Thoracic aorta (tissue), 2 donors: ENCODE results near the gene TRABD. TPM values are rescaled to one million over a fixed set of nuclear protein-coding genes. Genes with fewer than 3 reads are reported as not detected.
A peak's percentile ranks its signal among the peaks of the same experiment; 100 is the strongest.
"Not testable (repeated sequence)": the region's sequence is repeated elsewhere in the genome, so short reads cannot be mapped to it uniquely, and the experiment has no call there.

Experiments used
- ATAC-seq: fragments of 150-250 bp; one replicate; pipeline ENCODE4 v1.8.0; 2017; ENCODE audit warnings: low read depth; ENCODE audit not compliant: insufficient number of reproducible peaks, low FRiP score
- DNase-seq: peaks from one replicate; pipeline ENCODE4 v3.0.0-alpha.2; 2020; ENCODE audit warnings: low spot score
- H3K27ac ChIP-seq, 2 donors: fragments of 200-600 bp; sonication (generic); 1 replicate in 1 of 2; 2 replicates in 1 of 2; pipeline ENCODE4 v1.5.1; 2016; ENCODE audit warnings: mild to moderate bottlenecking in 2 of 2, moderate library complexity in 2 of 2
- H3K27me3 ChIP-seq: fragments of 200-600 bp; sonication (generic); replicated peaks from 2 replicates; pipeline ENCODE4 v1.6.0; 2016; ENCODE audit warnings: mild to moderate bottlenecking; ENCODE audit not compliant: insufficient read depth
- H3K36me3 ChIP-seq: fragments of 200-600 bp; sonication (generic); one replicate; pipeline ENCODE4 v1.5.1; 2016
- H3K4me1 ChIP-seq, 2 donors: fragments of 200-600 bp; sonication (generic); 1 replicate in 1 of 2; 2 replicates in 1 of 2; pipeline versions ENCODE4 v1.5.1 to v1.6.0; 2016; ENCODE audit warnings: low read depth in 2 of 2, mild to moderate bottlenecking in 1 of 2; ENCODE audit not compliant: control insufficient read depth in 1 of 2
- H3K4me3 ChIP-seq: fragments of 200-600 bp; sonication (generic); 2 replicates; pipeline ENCODE4 v1.5.1; 2016; ENCODE audit warnings: mild to moderate bottlenecking
- H3K9me3 ChIP-seq: fragments of 200-600 bp; sonication (generic); 2 replicates; pipeline ENCODE4 v1.5.1; 2016
- CTCF ChIP-seq: fragments of 200-600 bp; sonication (generic); IDR thresholded peaks from one replicate; pipeline ENCODE4 v1.5.1; 2019; ENCODE audit warnings: antibody characterized with exemption
- total RNA-seq, 2 donors: library from RNA; depleted of rRNA; stranded (reverse); fragments of >200 nt; gene quantifications; one replicate each; pipeline versions ENCODE4 v1.1.0 to v1.2.3, GENCODE V29; 2016

Gene TRABD
- total RNA-seq, 2 donors from 2014 or later: 31.7 to 40.6 TPM

- no peaks in the 10 kb centered on the region for H3K4me1 ChIP-seq
- H3K9me3 ChIP-seq: no peaks in the 10 kb centered on the region
- DNase-seq (no peak), ATAC-seq (no peak)
- no peaks in the 10 kb centered on the region for H3K27me3 ChIP-seq
- no peak overlapping the region for H3K4me3 ChIP-seq
- H3K36me3 ChIP-seq: no peaks in the 10 kb centered on the region
- no peak for TF ChIP-seq CTCF
- H3K27ac ChIP-seq: no peak overlapping the region
Observed at GRCh38 chr22:50162391-50162956, 23.2 kb upstream of the TRABD start.

DNA sequence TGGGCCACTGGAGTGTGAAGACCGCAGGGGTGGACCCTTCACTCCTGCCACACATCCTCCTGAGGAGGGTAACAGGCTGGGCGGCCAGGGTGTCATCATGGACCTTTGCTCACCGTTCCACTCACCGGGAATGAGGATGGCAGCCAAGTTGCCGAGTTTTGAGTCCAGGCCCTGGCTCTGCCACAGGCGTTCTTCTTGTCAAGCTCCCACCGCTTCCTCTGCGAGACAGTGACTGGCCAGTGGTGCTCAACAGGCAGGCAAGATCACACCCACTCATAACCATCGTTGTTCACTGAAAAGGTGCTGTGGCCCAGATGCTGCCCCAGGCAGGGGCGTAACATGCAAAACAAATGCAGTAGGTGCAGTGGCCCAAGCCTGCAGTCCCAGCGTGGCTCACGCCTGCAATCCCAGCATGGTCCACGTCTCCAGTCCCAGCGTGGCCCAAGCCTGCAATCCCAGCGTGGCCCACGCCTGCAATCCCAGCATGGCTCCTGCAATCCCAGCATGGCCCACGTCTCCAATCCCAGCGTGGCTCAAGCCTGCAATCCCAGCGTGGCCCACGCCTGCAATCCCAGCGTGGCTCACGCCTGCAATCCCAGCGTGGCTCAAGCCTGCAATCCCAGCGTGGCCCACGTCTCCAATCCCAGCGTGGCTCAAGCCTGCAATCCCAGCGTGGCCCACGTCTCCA is 20.1 kb upstream of the TRABD start:
- H3K4me3 ChIP-seq: no peak overlapping the region
- ATAC-seq: no peak
- TF ChIP-seq CTCF: no peak
- DNase-seq: no peak
- H3K4me1 ChIP-seq: peaks cover 3 to 5% of the 10 kb centered on the region in 2 donors
- no peaks in the 10 kb centered on the region for H3K36me3 ChIP-seq
- no peak overlapping the region for H3K27ac ChIP-seq
- no peaks in the 10 kb centered on the region for H3K9me3 ChIP-seq
- H3K27me3 ChIP-seq: no peaks in the 10 kb centered on the region

- ATAC-seq (no peak), DNase-seq (no peak)
- Histone ChIP-seq H3K4me1 (peaks cover 3 to 13% of the 10 kb centered on the region in 2 donors), H3K9me3 (no peaks in the 10 kb centered on the region), H3K27me3 (no peaks in the 10 kb centered on the region), H3K4me3 (no peak overlapping the region), H3K36me3 (no peaks in the 10 kb centered on the region), H3K27ac (no peak overlapping the region)
- TF ChIP-seq CTCF: no peak
Observed at GRCh38 chr22:50167689-50168489, 17.8 kb upstream of the TRABD start.

DNA sequence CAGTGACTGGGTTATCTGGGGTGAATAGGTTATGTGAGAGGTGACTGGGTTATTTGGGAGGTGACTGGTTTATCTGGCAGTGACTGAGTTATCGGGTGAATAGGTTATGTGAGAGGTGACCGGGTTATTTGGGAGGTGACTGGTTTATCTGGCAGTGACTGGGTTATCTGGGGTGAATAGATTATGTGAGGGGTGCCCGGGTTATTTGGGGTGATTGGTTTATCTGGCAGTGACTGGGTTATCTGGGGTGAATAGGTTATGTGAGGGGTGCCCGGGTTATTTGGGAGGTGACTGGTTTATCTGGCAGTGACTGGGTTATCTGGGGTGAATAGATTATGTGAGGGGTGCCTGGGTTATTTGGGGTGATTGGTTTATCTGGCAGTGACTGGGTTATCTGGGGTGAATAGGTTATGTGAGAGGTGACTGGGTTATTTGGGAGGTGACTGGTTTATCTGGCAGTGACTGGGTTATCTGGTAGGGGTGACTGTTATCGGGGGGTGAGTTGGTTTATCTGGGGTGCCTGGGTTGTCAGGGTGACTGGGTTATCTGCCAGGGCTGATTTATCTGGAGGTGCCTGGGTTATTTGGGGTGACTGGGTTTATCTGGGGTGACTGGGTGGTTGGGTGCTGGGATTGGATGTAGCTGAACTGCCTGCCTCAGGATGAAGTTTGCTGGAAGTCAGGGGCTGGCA is 17.1 kb upstream of the TRABD start:
- not testable (repeated sequence) for H3K36me3 ChIP-seq, ATAC-seq, H3K27ac ChIP-seq, H3K27me3 ChIP-seq, H3K9me3 ChIP-seq, H3K4me3 ChIP-seq, DNase-seq
- H3K4me1 ChIP-seq: peaks cover 3 to 13% of the 10 kb centered on the region in 2 donors

- H3K4me1 ChIP-seq: peaks cover 3 to 13% of the 10 kb centered on the region in 2 donors
- H3K9me3 ChIP-seq: no peaks in the 10 kb centered on the region
- no peaks in the 10 kb centered on the region for H3K27me3 ChIP-seq
- no peaks in the 10 kb centered on the region for H3K36me3 ChIP-seq
- ATAC-seq (no peak), DNase-seq (no peak)
- no peak for TF ChIP-seq CTCF
- H3K4me3 ChIP-seq: peak overlapping the region; percentile 70
- no peak overlapping the region for H3K27ac ChIP-seq
Observed at GRCh38 chr22:50169181-50169759, 16.4 kb upstream of the TRABD start.
